ENCODE results near the gene MARCHF9.

Gene MARCHF9

DNA sequence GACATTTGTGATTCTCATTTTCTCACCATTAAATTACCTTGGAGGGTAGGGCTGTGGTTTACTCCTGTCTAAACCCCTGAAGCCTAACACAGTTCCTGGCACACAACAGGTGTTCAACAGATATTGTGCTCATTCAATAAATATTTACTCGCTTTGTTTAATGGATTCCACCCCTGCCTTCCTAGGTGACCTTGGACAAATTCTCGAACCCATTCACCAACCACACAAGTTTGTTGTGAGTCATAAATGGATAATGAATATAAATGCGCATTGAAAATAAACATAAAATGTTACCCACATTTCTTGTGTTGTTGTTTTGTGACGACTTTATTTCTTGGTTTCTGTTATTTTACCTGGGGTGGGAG lies 27.3 kb downstream of the MARCHF9 start:
- Mint-ChIP-seq H3K9me3 (no peaks in the 10 kb centered on the region), H3K36me3 (peaks cover 9 to 27% of the 10 kb centered on the region in 2 donors), H3K27me3 (no peaks in the 10 kb centered on the region), H3K4me3 (peak overlapping the region; percentile 98 to 100), H3K4me1 (peaks cover 8 to 22% of the 10 kb centered on the region in 2 donors), H3K27ac (peak overlapping the region; percentile 98)
- DNase-seq (no peak), ATAC-seq (replicated peaks) (peak in 1 of 2 donors; percentile 3)

GRCh38 chr12:57782608-57783465 lies 27.9 kb downstream of the MARCHF9 start, which contains the start of gene TSFM:
TSS of gene TSFM (plus strand) at chr12:57782787. CDS start at chr12:57782802, 15 bp downstream.
- Mint-ChIP-seq H3K36me3 (peaks cover 11 to 33% of the 10 kb centered on the region in 2 donors), H3K9me3 (no peaks in the 10 kb centered on the region), H3K4me1 (peaks cover 8 to 22% of the 10 kb centered on the region in 2 donors), H3K27ac (peak within 1 kb of the TSS; percentile 98), H3K27me3 (no peaks in the 10 kb centered on the region), H3K4me3 (peak within 1 kb of the TSS; percentile 98 to 100)
- peak; percentile 88 for DNase-seq
- ATAC-seq (replicated peaks), result peak; percentile 92 to 95

- peak overlapping the region; percentile 98 for H3K27ac Mint-ChIP-seq
- ATAC-seq (replicated peaks), result no peak
- peaks cover 8 to 22% of the 10 kb centered on the region in 2 donors for H3K4me1 Mint-ChIP-seq
- peaks cover 13 to 33% of the 10 kb centered on the region in 2 donors for H3K36me3 Mint-ChIP-seq
- no peaks in the 10 kb centered on the region for H3K27me3 Mint-ChIP-seq
- no peak for DNase-seq
- peak overlapping the region; percentile 98 to 100 for H3K4me3 Mint-ChIP-seq
- no peaks in the 10 kb centered on the region for H3K9me3 Mint-ChIP-seq
Measured at GRCh38 chr12:57783466-57783801, 28.5 kb downstream of the MARCHF9 start.

- H3K36me3 Mint-ChIP-seq, result peaks cover 17 to 35% of the 10 kb centered on the region in 2 donors
Measured at GRCh38 chr12:57783861-57784260, 29.0 kb downstream of the MARCHF9 start.

GRCh38 chr12:57793920-57794319 lies 39.0 kb downstream of the MARCHF9 start:
- Mint-ChIP-seq H3K27me3 (no peaks in the 10 kb centered on the region), H3K9me3 (no peaks in the 10 kb centered on the region), H3K4me1 (no peaks in the 10 kb centered on the region), H3K36me3 (peaks cover 20 to 47% of the 10 kb centered on the region in 2 donors), H3K4me3 (no peak overlapping the region), H3K27ac (no peak overlapping the region)
- DNase-seq (no peak), ATAC-seq (replicated peaks) (no peak)

More at GRCh38 chr12:57783861-57784260, 29.0 kb downstream of the MARCHF9 start:
- Mint-ChIP-seq H3K4me3 (peak overlapping the region; percentile 58 to 72), H3K4me1 (peaks cover 8 to 22% of the 10 kb centered on the region in 2 donors), H3K9me3 (no peaks in the 10 kb centered on the region), H3K27ac (no peak overlapping the region), H3K27me3 (no peaks in the 10 kb centered on the region)
- ATAC-seq (replicated peaks) (no peak), DNase-seq (no peak)

- no peak overlapping the region for H3K4me3 Mint-ChIP-seq
- no peaks in the 10 kb centered on the region for H3K4me1 Mint-ChIP-seq
- peaks cover 24 to 50% of the 10 kb centered on the region in 2 donors for H3K36me3 Mint-ChIP-seq
- DNase-seq, result no peak
- no peak for ATAC-seq (replicated peaks)
- H3K27ac Mint-ChIP-seq, result no peak overlapping the region
- H3K9me3 Mint-ChIP-seq, result no peaks in the 10 kb centered on the region
- H3K27me3 Mint-ChIP-seq, result no peaks in the 10 kb centered on the region
Measured at GRCh38 chr12:57795354-57795753, 40.5 kb downstream of the MARCHF9 start.

DNA sequence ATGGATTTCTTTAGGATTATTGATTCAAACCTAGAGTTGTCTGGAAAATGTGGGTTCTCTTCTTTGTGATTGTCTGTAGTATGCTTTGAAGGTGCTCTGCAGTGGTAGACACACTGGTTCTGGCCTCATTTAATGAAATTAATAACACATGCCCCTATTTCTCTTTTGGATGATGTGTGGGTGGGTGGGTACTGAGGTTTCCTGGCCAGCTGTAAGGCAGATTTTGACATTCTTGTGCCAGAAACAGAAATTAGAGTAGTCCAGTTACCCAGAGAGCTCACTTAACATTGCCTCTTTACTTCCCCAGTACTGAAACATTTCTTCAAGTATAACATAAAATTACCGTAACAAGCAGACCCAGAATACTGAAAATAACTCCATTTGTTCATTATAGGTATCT lies 42.1 kb downstream of the MARCHF9 start:
- H3K9me3 Mint-ChIP-seq, result no peaks in the 10 kb centered on the region
- no peak overlapping the region for H3K4me3 Mint-ChIP-seq
- no peaks in the 10 kb centered on the region for H3K27me3 Mint-ChIP-seq
- no peaks in the 10 kb centered on the region for H3K4me1 Mint-ChIP-seq
- H3K27ac Mint-ChIP-seq, result peak overlapping the region; percentile 20
- peaks cover 28 to 50% of the 10 kb centered on the region in 2 donors for H3K36me3 Mint-ChIP-seq
- DNase-seq, result no peak
- no peak for ATAC-seq (replicated peaks)

DNA sequence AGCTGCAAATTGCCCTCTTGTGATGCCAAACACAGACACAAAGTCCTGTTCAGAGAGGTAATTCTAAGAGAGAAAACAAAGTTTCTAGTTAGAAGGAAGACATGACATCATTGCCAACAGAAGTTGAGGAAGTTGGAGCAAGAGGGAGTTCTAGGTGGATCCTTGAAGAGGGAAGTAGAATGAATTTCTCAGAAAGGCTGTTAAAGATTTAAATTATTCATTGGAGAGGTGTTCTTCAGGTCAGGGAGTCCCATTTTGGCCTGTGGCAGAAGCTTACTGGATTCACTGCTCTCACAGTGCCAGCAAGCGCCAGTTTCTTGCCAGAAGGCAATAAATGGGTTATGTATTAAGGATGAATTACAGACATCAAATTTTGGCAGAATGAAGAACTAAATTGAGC lies 43.0 kb downstream of the MARCHF9 start:
- no peak for DNase-seq
- H3K36me3 Mint-ChIP-seq, result peaks cover 20 to 48% of the 10 kb centered on the region in 2 donors

GRCh38 chr12:57800965-57801364 lies 46.1 kb downstream of the MARCHF9 start:
- no peak overlapping the region for H3K4me3 Mint-ChIP-seq
- H3K27me3 Mint-ChIP-seq, result no peaks in the 10 kb centered on the region
- H3K9me3 Mint-ChIP-seq, result no peaks in the 10 kb centered on the region
- H3K4me1 Mint-ChIP-seq, result no peaks in the 10 kb centered on the region
- ATAC-seq (replicated peaks), result no peak
- peak overlapping the region; percentile 37 for H3K27ac Mint-ChIP-seq
- no peak for DNase-seq
- peaks cover 14 to 34% of the 10 kb centered on the region in 2 donors for H3K36me3 Mint-ChIP-seq

More for the DNA sequence above, 43.0 kb downstream of the MARCHF9 start:
- Mint-ChIP-seq H3K4me1 (no peaks in the 10 kb centered on the region), H3K27ac (no peak overlapping the region), H3K4me3 (no peak overlapping the region), H3K27me3 (no peaks in the 10 kb centered on the region), H3K9me3 (no peaks in the 10 kb centered on the region)
- no peak for ATAC-seq (replicated peaks)

DNA sequence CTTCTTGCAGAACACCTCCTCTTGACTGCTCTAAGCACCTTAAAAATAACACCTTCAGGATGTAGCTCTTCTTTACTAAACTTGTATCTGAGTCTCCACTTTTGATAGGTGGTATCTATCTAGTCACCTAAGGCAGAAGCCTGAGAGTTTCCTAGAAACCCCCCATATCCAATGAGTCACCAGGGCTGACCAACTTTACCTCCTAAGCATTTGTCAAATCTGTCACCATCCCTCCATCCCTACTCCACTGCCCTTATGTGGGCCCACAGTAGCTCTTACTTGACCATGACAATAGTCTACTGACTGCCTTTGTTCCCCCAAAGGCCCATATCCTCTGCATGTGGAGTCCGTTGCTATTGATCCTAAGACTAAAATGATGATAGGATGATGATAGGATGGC lies 47.7 kb downstream of the MARCHF9 start:
- Mint-ChIP-seq H3K4me1 (no peaks in the 10 kb centered on the region), H3K36me3 (peaks cover 13 to 27% of the 10 kb centered on the region in 2 donors), H3K27me3 (no peaks in the 10 kb centered on the region), H3K27ac (no peak overlapping the region), H3K9me3 (no peaks in the 10 kb centered on the region), H3K4me3 (no peak overlapping the region)
- DNase-seq (no peak), ATAC-seq (replicated peaks) (no peak)

DNA sequence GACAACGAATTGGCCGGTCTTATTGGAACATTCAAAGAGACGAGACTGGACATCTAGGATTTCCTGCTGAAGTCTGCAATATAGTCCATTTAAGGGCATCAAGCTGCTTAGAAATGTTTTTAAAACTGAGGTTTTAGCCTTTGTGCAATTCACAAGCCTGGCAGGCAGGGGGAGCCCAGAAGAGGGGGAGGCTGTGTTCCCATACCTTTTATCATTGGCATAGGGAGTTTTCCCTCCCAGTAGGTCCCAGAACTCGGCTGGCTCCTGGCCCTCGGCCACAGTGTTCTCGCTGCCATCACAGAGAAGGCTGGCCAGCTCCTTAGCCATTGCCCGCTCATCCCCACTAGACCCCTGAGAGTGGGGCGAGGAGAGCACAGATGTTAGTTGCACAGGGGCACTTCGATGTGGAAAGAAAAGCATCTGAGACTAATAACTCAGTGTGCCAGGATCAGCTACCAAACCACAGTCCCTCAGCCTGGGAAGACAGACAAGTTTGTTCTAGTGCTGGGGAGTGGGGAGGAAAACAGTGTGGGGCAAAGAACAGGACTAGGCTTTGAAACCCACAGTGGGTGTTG lies 48.5 kb downstream of the MARCHF9 start:
- H3K4me1 Mint-ChIP-seq, result no peaks in the 10 kb centered on the region
- peaks cover 13 to 21% of the 10 kb centered on the region in 2 donors for H3K36me3 Mint-ChIP-seq
- DNase-seq (no peak), ATAC-seq (replicated peaks) (peak in 1 of 2 donors; percentile 38)
- no peak overlapping the region for H3K4me3 Mint-ChIP-seq
- no peaks in the 10 kb centered on the region for H3K27me3 Mint-ChIP-seq
- no peak overlapping the region for H3K27ac Mint-ChIP-seq
- H3K9me3 Mint-ChIP-seq, result no peaks in the 10 kb centered on the region

DNA sequence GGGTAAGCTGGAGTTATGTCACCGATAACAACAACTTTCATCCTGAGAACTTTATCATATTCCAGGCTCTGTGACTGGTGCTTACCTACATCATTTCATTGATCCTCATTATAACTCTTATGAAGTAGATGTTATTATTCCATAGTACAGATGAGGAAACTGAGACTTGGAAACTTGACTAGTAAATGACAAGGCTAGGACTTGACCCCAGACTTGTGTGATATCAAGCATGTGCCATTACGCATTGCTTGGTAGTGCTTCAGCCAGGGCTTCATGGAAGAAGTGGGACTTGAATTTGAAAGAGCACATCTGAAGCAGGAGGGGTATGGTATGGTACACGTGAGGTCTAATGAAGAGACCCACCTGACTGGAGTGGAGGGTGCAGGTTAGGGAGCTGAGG lies 51.8 kb downstream of the MARCHF9 start:
- no peak for ATAC-seq (replicated peaks)
- no peak for DNase-seq
- Mint-ChIP-seq H3K4me3 (no peak overlapping the region), H3K27me3 (no peaks in the 10 kb centered on the region), H3K27ac (no peak overlapping the region), H3K36me3 (peaks cover 11% of the 10 kb centered on the region in 2 donors), H3K9me3 (no peaks in the 10 kb centered on the region), H3K4me1 (no peaks in the 10 kb centered on the region)

GRCh38 chr12:57807285-57807684 lies 52.4 kb downstream of the MARCHF9 start:
- Mint-ChIP-seq H3K4me3 (no peak overlapping the region), H3K36me3 (peaks cover 14 to 15% of the 10 kb centered on the region in 2 donors), H3K9me3 (no peaks in the 10 kb centered on the region), H3K27ac (no peak overlapping the region), H3K4me1 (no peaks in the 10 kb centered on the region), H3K27me3 (no peaks in the 10 kb centered on the region)
- no peak for ATAC-seq (replicated peaks)
- no peak for DNase-seq

DNA sequence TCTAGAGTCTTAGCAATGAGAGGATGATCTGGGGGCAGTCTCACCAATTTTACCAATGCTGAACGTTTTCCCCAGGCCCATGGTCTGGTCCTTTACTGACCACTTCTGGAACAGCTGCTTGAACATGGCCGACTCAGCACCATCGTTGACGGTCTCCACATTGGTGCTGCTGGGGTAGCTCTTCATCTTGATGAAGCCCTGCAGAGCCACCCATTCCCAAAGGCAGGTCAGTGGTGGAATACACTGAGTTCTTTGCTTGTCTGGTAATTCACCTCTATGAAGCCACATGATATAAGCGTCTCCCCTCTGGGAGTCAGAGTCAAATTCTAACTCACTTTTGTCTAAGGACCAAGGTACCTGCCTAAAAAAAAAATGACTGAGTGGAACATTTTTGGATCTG lies 53.4 kb downstream of the MARCHF9 start:
- Mint-ChIP-seq H3K27me3 (no peaks in the 10 kb centered on the region), H3K36me3 (peaks cover 9 to 15% of the 10 kb centered on the region in 2 donors), H3K27ac (no peak overlapping the region), H3K4me1 (no peaks in the 10 kb centered on the region), H3K4me3 (no peak overlapping the region), H3K9me3 (no peaks in the 10 kb centered on the region)
- ATAC-seq (replicated peaks) (no peak), DNase-seq (no peak)

DNA sequence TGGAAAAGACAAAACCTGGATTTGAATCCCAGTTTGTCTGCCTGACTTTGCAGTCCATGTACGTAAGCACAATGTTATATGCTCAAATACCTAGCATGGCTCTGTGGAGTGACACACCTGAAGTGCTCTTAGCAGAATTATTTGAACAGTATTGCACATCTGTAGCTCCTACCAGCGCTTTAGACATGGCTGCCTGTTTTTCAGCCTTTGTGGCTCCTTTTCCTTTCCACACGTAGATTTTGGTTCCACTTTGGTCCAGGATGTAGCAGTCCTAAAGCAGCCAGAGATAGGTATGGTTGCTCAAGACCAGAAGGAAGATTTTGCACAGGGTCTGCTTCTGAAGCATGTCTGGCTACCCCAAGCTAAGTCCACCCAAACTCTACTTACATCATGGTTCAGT lies 54.5 kb downstream of the MARCHF9 start:
- no peak overlapping the region for H3K4me3 Mint-ChIP-seq
- no peak overlapping the region for H3K27ac Mint-ChIP-seq
- H3K27me3 Mint-ChIP-seq, result no peaks in the 10 kb centered on the region
- DNase-seq (no peak), ATAC-seq (replicated peaks) (no peak)
- peaks cover 12 to 13% of the 10 kb centered on the region in 2 donors for H3K36me3 Mint-ChIP-seq
- no peaks in the 10 kb centered on the region for H3K9me3 Mint-ChIP-seq
- H3K4me1 Mint-ChIP-seq, result no peaks in the 10 kb centered on the region
